ENCODE results near the gene COL23A1.

- TF ChIP-seq EZH2 (optimal IDR thresholded peaks at IDR 0.05; ENCODE audit: low read depth, low read length): no peak
- TF ChIP-seq CTCF (IDR thresholded peaks at IDR 0.05; ENCODE audit: low read length): no peak
- no peak for TF ChIP-seq EZH2phosphoT487 (IDR thresholded peaks at IDR 0.05; ENCODE audit: low read length)
Observed at GRCh38 chr5:178202541-178202940, 387.7 kb downstream of the COL23A1 start.

All from MM.1S (cell line).